ENCODE data around the gene TMIE. TPM values are rescaled to one million over a fixed set of nuclear protein-coding genes. Genes with fewer than 3 reads are reported as not detected.

TMIE gene, protein sequence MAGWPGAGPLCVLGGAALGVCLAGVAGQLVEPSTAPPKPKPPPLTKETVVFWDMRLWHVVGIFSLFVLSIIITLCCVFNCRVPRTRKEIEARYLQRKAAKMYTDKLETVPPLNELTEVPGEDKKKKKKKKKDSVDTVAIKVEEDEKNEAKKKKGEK
- total RNA-seq = under 0.01 TPM in 1 of 2 replicates, not detected in the other

- no peak within 1 kb of the TSS for H3K4me3 ChIP-seq (ENCODE audit: low read depth, low read length)
- TF ChIP-seq, protein P1, sequence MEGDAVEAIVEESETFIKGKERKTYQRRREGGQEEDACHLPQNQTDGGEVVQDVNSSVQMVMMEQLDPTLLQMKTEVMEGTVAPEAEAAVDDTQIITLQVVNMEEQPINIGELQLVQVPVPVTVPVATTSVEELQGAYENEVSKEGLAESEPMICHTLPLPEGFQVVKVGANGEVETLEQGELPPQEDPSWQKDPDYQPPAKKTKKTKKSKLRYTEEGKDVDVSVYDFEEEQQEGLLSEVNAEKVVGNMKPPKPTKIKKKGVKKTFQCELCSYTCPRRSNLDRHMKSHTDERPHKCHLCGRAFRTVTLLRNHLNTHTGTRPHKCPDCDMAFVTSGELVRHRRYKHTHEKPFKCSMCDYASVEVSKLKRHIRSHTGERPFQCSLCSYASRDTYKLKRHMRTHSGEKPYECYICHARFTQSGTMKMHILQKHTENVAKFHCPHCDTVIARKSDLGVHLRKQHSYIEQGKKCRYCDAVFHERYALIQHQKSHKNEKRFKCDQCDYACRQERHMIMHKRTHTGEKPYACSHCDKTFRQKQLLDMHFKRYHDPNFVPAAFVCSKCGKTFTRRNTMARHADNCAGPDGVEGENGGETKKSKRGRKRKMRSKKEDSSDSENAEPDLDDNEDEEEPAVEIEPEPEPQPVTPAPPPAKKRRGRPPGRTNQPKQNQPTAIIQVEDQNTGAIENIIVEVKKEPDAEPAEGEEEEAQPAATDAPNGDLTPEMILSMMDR (IDR thresholded peaks at IDR 0.05; ENCODE audit: insufficient read depth, low read depth, low read length) = no peak
- DNase-seq (ENCODE audit: low read depth) = no peak
Observed at GRCh38 chr3:46701181-46701939, at the start of gene TMIE. TSS of gene TMIE (plus strand) at chr3:46701392. CDS start at chr3:46701488, 96 bp downstream.

- no peak for DNase-seq (ENCODE audit: low read depth)
- H3K4me3 ChIP-seq (ENCODE audit: low read depth, low read length) = no peak overlapping the region
- TF ChIP-seq, protein P1 (IDR thresholded peaks at IDR 0.05; ENCODE audit: insufficient read depth, low read depth, low read length) = no peak
Observed at GRCh38 chr3:46655271-46655670, 45.9 kb upstream of the TMIE start.

DNA sequence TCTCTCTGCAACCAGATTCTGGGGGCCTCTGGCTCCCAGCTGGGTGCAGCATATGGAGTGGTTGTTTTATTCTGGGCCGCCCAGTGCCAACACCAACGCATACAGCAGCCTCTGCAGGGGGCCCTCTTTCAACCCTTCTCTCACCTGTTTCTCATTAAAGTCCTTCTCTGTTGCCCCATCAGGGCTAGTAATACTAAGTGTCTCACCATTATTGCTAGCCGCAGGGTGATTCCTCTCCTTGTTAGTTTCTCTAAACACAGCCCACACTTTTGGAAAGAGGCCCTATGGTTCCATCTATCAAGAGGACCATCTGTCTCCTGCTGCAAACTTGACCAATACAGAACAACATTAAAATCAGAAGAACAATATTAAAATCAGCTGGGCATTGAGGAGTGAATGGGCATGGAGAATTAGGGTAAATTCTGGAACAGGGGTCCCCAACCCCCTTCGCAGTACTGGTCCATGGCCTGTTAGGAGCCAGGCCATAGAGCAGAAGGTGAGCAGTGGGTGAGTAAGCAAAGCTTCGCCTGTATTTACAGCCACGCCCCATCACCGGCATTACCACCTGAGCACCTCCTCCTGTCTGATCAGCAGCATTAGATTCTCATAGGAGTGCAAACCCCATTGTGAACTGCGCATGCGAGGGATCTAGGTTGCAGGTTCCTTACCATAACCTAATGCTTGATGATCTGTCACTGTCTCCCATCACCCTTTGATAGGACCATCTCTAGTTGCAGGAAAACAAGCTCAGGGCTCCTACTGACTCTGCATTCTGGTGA is 44.2 kb upstream of the TMIE start:
- TF ChIP-seq, protein P1 (IDR thresholded peaks at IDR 0.05; ENCODE audit: insufficient read depth, low read depth, low read length) = no peak
- no peak overlapping the region for H3K4me3 ChIP-seq (ENCODE audit: low read depth, low read length)
- DNase-seq (ENCODE audit: low read depth) = no peak

- DNase-seq (ENCODE audit: low read depth) = no peak
- TF ChIP-seq, protein P1 (IDR thresholded peaks at IDR 0.05; ENCODE audit: insufficient read depth, low read depth, low read length) = no peak
- no peak overlapping the region for H3K4me3 ChIP-seq (ENCODE audit: low read depth, low read length)
Observed at GRCh38 chr3:46659285-46659684, 41.9 kb upstream of the TMIE start.

GRCh38 chr3:46660003-46660402 is 41.2 kb upstream of the TMIE start:
- no peak for DNase-seq (ENCODE audit: low read depth)
- TF ChIP-seq, protein P1 (IDR thresholded peaks at IDR 0.05; ENCODE audit: insufficient read depth, low read depth, low read length) = no peak
- H3K4me3 ChIP-seq (ENCODE audit: low read depth, low read length) = no peak overlapping the region

DNA sequence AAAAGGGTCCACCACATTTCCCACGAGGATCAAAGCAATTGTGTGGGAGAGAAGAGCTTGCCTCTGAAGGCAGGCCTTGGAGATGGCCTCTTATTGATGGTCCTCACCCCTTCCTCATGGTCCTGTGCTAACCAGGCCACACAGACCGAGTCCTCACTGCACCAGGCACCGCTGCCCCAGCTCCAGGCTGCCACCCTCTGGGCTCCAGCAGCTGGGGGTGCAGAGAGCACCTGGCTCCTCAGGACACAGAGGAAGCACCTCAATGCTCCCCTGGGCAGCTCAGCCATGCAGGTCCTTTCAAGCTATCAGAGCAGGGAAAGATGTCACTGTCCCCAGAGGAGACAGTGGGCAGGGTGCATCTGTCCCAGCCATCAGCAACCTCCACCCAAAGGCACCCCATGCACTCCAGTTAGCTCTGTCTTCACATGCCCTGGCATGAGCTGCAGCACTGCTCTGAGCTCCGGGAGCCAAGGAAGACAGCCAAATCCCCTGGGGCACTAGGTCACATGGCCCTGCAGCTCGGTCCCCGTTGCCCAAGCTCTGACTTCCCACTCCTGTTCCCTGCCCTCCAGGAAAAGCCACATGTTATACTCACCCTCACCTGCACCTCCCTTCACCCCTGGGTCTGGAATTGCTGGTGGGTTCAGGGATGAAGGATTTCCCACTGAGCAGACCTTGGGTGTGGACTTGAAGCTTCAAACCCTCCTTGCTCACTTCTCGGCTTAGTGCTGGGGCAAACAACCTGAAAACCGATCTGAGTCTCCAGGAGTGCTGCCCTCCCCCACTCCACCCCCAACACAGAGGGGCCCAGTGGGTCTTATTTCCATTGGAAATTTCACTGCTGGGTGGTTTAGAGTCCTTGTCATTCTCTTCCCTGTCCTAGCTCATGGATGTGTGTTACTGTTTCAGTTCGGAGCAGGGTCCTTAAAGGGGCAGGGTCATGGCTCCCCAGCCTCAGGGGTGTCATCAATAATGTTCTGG is 40.4 kb upstream of the TMIE start:
- DNase-seq (ENCODE audit: low read depth) = peak; percentile 4
- TF ChIP-seq, protein P1 (IDR thresholded peaks at IDR 0.05; ENCODE audit: insufficient read depth, low read depth, low read length) = no peak
- H3K4me3 ChIP-seq (ENCODE audit: low read depth, low read length) = no peak overlapping the region

Data from fibroblast of villous mesenchyme (primary cell).